Right hindlimb (tissue), 1 donor: Measurements from ENCODE around the gene ZNF865.

Experiments used
- DNase-seq: peaks from one replicate; pipeline ENCODE4 v3.0.0-alpha.2; 2018

Gene ZNF865

GRCh38 chr19:55626350-55626749 is 20.9 kb downstream of the ZNF865 start:
- no peak for DNase-seq

- peak; percentile 87 for DNase-seq
Measured at GRCh38 chr19:55632463-55632834, 27.0 kb downstream of the ZNF865 start.

- DNase-seq, result no peak
Measured at GRCh38 chr19:55633861-55634260, 28.4 kb downstream of the ZNF865 start.

- DNase-seq, result no peak
Measured at GRCh38 chr19:55635334-55635717, 29.9 kb downstream of the ZNF865 start.

- peak; percentile 20 for DNase-seq
Measured at GRCh38 chr19:55635856-55636440, 30.5 kb downstream of the ZNF865 start.

GRCh38 chr19:55636723-55637122 is 31.3 kb downstream of the ZNF865 start:
- DNase-seq, result no peak

- DNase-seq, result no peak
Measured at GRCh38 chr19:55637534-55637933, 32.1 kb downstream of the ZNF865 start.

- no peak for DNase-seq
Measured at GRCh38 chr19:55638864-55639359, 33.5 kb downstream of the ZNF865 start.

- DNase-seq, result peak; percentile 73
Measured at GRCh38 chr19:55640043-55640576, 34.7 kb downstream of the ZNF865 start.

GRCh38 chr19:55640577-55641425 is 35.4 kb downstream of the ZNF865 start, which contains the start of gene ZNF580:
TSS of gene ZNF580 (plus strand) at chr19:55641002. CDS start at chr19:55642509, 1,507 bp downstream.
- peak; percentile 91 for DNase-seq

- no peak for DNase-seq
Measured at GRCh38 chr19:55641426-55642152, 36.1 kb downstream of the ZNF865 start.

GRCh38 chr19:55642153-55643002 is 36.9 kb downstream of the ZNF865 start:
- DNase-seq, result no peak

GRCh38 chr19:55643003-55643886 is 37.8 kb downstream of the ZNF865 start, which contains the start of gene ZNF581:
TSS of gene ZNF581 (plus strand) at chr19:55643649. CDS start at chr19:55644572, 923 bp downstream.
- peak; percentile 78 for DNase-seq

- DNase-seq, result no peak
Measured at GRCh38 chr19:55643887-55644176, 38.4 kb downstream of the ZNF865 start.

GRCh38 chr19:55644191-55644833 is 38.9 kb downstream of the ZNF865 start:
- DNase-seq, result no peak

- no peak for DNase-seq
Measured at GRCh38 chr19:55644842-55645511, 39.5 kb downstream of the ZNF865 start.

- DNase-seq, result no peak
Measured at GRCh38 chr19:55645512-55645881, 40.0 kb downstream of the ZNF865 start.

- DNase-seq, result no peak
Measured at GRCh38 chr19:55646889-55647731, 41.7 kb downstream of the ZNF865 start.
